NCI-H2227 treated with DMSO at 0.1 percent for 48 hours (cell line): ENCODE results near the gene MLN.

Experiments used
- DNase-seq: peaks from one replicate; lab custom pipeline; 2025; lab: John Stamatoyannopoulos, UW

MLN gene

DNA sequence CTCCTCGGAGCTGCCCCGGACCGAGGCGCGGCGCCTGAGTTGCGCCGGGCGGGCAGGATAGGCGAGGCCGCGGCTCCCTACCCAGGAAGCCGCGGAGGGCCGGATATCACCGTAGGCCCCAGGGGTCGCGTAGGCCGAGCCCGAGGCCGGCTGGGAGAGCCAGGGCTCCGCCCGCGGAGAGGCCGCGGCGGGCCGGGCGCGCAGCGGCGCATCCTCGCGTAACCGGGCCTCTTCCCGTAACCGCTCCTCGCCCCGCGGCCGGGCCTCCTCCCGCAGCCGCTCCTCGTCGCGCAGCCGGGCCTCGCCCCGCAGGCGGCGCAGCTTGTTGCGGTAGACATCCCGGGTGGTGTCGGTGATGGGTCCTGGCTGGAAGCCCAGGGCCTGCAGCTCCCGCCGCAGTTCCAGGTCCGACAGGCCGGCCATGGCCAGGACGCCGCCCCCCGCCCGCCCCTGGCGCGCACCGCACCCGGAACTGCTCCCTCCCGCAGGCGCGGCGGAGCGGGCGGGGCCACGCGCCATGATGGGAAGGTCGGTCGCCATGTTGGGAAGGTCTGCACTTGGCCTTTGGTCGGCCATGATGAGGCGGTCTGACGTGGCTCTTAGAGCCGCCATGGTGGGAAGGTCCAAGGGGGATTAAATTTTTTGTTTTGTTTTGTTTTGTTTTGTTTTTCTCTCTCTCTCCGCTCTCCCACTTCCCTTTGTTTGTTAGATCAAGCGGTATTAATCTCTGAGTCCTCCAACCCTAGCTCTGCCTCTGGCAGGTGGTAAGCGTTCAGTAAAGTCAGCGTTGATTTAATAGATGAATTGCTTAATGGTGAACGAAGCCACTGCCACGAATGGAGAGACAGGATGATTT, 14.9 kb downstream of the MLN start, which contains the start of gene LEMD2:
TSS of gene LEMD2 (minus strand) at position 437 of the 856 bp plus-strand sequence. CDS start at position 423, 14 bp downstream.
- peak; percentile 91 for DNase-seq

DNA sequence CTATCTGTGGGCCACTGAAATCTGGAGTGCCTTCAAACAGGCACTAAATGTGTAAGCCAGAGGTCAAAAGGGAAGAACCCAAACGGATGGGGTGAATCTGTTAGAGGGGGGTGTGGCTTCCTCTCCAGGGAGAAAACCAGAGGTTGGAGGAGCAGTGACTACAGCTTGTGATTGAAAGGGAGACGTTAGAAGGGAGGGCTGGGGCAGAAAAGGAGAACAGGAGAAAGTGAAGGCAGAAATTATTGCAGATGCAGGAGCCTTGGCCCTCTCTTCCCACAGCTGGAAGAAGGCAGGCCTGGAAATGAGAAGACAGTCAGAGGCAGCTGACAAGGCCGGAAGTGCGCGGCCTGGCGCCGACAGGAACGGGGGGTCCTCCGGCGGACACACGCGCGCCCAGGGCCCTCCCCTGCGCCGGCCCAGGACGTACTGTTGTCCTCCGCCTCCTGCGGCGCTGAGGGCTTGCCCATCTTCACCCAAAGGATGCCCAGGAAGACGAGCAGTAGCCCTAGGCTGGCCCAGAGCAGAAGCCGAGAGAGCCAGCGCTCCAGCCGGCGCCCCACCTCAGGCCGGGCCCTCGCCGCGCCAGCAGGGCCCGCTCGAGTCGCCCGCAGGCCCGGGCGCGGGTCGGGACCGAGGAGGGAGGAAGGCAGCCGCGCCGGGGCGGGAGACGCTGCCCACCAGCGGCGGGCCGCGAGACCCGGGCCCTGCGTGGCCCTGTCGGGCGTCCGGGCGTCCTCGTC, 15.7 kb downstream of the MLN start:
- no peak for DNase-seq

DNA sequence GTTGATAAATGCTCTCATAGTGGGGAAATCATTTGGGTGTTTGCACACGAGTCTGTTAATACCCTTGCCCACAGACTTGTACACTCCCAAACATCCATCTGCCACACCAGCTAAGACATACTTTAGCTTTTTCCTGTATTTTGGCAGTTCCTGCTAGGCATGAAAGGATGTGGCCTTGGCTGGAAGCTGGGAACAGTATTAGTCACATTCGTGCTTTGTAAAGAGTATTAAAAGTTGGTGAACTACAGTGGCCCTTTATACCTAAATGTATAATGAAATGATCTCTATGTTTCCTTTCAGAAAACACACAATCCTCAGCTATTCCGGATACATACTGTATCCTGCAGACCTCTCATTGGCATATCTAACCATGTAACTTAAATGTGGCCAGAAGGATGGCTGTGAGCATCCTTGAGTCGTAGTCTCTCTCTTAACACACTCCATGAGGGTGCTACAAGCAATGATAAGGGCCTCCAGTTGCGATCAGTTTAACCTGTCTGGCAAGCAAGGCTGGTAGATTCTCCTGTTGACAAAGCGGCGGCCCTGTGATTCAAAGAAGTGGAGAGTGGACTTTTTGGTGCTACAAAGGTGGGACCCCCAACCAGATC, 16.4 kb downstream of the MLN start:
- no peak for DNase-seq

DNA sequence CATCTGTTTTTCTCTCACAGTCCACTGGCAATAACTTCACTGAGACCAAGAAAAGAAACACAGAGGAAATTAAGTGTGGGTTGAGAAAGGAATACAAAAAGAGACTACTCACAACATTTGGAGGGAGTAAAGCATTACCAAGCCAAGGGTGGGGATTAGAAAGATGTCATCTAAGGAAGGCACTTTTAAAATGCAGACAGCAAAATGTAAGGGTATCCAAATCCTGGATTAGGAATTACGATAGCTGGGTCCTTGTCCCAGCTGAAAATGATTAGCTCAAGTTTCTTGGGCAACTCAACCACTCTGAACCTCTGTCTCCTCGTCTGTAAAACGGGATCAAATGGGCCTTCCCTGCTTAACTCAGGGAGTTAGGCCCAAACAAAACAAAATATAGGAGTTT, 17.1 kb downstream of the MLN start:
- DNase-seq, result no peak

DNA sequence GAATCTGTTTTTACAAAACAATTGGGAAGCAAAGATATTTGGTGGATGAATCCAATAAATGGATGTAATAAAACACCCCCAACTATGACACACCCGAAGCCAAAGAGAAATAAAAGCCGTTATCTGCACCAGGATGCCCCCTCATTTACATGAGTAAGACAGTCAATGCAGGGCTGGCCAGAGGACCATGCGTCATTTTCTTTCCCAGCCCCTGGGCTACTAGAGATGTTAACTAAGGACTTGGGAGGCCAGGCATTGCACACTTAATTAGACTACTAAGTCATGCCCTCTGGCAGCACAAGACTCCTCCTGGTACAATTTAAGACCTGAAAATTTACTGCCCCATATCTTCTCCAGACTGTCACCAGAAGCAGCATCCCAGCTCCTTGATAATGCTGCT, 18.0 kb downstream of the MLN start:
- DNase-seq, result no peak

DNA sequence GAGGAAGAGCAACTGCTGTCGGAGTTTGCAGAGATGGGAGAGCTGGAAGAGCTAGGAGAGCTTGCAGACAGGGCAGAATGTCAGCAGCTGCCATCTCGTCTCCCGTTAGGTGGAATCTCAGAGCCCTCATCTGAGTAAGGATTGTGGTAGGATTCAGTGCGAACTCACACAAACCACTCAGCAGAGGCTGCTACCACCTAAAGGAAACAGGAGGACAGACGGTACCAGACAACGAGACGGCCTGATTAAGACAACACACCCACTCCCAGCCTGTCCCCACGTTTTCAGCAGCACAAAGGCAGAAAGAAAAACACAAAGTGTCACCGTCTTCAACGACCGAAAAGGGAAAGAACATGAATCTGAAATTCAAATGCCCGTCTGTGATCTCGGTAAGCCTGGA, 19.0 kb downstream of the MLN start:
- no peak for DNase-seq

DNA sequence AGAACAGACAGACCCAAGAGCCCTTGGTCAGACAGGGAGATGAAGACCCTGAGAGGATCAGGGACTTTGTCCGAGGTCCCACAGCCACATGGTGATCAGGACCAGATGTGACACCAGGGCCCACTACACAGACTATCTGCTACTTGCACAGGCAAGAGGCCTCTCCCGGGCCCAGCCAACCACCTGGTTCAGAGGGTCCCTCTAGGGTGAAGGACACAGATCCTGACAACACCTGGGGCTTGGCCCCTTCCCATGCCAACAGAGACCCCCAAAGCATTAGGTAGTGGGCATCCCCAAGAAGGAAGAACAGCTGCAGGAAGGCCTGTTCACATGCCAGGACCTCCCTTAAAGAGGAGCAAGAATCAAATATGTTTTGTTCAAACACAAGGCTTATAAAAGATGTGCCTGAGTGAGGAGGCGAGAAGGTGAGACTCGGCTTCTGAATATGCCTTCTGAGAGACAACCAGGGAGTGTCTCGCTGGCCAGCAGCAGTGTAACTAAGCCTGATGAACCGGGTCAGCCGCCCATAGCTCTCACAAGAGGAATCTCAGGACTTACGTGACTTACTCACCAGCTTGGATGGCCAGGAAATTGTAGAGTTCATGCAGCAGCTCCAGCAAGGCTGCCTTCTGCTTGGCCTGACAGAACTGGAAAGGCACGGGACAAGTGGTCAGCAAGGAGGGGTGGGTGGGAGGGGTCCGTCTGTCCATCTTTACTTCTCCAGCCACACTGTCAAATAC, 19.9 kb downstream of the MLN start:
- no peak for DNase-seq

DNA sequence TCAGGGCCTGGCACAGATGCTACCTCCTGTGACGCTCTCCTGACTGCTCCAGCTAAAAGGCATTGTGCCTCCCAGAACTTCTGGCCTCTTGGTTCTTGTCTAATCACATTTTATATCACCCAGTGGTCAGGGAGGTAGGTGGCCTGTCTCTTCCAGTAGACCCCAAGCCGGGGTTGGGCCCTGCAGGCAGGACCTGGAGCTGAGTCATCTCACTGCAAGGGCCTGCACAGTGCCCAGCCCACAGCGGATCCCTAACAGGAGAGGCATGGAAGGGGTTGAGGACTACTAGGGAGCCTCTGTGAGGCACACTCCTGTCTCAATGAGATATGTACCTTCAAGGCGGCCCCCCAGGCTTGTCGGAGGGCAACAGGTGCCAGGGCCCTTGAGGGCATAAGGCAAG, 21.2 kb downstream of the MLN start:
- DNase-seq, result no peak

DNA sequence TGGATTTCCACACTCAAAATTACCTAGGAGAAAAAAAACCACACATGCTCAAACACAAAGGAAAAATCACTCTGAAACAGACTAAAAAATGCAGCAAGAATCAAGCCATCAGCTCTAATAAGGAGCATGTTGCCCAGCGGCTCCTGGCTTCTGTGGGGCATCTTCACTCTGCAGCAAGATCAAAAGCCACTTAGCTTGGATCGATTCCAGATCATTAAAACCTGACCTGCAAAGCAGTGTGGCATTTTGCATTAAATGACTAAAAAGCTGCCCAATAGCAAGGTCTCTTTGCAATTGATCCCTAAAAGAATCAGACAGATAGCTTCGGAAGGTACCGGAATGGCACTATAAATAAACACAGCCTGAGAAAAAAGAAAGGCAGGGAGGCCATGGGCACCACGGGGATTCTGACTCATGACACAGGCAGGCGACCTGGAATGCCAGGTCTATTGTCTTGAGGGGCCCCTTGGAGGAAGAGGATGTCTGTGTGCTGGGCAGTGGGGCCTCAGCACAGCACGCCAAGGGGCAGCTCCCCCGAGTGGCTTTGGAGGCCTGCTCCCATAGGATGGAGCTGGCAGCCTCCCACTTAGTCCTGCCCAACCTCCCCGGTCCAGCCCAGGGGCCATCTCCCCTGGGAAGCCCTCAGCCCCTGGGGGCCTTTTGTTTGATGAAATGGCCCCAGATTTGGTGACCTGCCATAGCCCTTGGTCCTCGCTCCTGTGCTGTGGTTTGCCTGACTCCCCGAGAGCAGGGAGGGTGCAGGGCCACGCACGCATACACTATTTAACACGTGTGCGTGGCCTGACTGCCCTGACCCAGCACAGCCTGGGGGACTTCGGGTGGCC, 22.4 kb downstream of the MLN start:
- no peak for DNase-seq

DNA sequence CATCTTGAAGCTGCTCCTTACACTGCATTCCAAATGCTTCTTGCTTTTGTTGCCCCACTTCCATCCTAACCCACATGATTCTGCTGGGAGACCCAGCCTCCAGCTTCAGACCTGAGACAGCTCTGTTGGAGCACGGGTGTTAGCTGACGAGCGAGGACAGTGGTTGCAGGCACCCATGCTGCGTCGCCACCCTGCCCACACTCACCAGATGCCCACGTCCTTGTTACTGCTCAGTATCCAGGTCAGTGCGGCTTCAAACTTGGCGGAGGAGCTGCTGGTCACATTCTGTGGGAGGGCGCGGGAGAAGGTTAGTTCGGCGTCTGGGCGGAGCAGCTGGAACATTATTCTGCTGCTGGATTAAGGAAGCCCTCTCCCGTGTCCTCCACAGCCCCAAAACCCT, 23.9 kb downstream of the MLN start:
- DNase-seq, result no peak

DNA sequence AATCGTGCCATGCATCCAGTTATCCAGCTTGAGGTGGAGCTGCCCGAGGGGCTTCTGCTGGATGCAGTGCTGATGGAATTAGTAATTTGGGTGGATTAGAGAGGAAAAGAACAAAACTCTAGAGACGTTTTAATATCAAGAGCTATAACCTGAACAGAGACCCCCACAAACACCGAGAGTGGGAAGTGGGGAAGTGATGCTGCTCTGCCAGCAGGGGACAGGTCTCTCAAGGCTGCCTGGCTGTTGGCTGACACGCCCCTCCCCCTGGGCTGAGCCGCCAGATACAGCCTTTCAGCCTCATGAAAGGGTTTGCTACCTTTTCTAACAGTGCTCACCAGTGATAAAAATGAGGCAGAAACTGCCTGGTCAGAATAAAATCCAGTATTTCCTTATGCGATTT, 24.5 kb downstream of the MLN start:
- no peak for DNase-seq

DNA sequence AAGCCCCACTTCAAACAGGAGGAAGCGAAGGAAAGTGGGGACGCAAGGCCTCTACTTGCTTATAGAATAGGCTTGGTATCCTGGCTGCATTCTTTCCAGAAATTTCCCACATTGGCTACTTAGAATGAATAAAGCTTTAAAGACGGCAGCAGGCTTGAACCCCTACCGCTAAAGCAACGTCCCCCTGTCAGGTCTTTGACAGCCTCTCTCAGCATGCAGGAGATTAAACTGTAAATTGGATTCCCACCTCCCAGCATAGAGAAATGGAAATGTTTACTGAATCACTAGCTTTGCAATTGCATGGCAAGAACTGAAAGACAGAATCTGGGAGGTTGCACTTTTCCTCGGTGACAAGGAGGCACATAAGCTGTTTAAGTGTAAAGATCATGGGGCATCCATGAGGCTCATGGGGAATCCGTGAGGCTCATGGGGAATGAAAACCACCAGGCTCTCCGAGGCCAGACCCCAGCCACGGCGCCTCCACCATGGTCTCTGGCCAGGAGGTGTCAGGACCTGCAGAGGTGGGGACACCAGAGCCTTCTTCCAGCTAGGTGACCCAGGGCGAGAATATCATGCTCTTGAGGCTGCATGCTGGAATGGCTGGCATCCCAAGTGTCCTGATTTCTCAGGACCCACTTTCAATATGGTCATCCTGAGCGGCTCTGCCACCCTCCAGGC, 25.2 kb downstream of the MLN start:
- no peak for DNase-seq

DNA sequence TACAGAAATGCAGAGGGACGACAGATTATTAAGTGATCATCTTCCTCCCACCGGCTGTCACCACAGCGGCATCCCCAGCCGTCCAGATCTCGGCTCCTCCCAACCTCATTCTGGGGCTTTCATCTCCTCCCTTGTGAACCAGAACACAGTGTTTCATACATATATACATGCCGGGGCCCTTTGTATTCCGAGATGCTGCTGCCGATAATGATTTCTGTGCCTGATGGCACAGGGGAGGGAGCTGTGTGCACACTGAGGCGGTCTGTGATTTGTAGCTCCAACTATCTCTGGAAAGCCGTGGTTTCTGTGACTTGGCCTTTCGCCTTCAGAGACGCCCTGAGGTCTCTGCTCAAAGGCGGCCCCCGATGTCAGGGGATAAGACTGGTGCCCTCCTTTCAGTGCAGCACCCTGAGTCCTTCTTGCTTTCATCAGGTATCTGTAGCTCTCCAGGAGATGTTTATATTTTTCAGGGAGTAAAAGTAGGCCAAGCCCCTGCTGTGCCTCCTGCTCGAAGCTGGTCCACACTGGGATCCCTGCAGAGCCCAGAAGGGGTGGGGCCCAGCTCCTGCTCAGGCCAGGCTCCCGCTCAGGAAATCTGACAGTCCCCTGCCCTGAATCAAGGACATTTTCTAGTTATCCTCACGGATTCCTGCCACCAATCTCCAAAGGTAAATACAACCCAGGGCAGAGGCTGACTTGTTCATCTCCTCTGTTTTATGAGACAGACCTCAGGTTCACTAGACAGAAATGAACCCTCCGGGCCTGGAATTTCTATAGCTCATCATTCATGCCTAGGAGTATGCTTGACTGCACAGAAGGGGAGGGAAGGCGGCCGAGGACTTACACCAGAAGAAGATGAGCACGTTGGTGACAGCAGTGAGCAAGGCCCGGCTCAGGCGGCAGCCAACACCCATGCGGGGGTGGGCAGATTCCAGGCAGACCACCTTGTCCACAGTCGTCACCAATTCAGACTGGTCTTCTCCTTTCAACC, 26.1 kb downstream of the MLN start:
- DNase-seq, result no peak

DNA sequence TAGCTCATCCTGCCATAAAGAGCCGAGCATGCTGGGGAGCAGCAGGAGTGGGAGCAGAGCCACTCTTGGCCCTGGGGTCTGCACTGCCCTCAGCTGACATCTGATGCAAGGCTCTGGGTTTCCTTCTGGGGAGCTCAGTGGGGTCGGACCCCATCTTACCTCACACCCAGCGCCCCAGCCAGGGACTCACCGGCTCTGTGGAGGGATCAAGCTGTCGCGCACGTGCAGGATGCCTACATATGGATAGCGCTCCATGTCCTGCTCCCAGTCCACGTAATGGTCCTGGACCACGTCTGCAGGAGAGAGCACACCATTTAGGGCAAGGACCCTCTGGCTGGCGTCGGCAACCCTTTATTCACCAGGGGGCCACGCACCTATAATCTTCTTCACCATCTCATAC, 27.0 kb downstream of the MLN start:
- DNase-seq, result no peak

DNA sequence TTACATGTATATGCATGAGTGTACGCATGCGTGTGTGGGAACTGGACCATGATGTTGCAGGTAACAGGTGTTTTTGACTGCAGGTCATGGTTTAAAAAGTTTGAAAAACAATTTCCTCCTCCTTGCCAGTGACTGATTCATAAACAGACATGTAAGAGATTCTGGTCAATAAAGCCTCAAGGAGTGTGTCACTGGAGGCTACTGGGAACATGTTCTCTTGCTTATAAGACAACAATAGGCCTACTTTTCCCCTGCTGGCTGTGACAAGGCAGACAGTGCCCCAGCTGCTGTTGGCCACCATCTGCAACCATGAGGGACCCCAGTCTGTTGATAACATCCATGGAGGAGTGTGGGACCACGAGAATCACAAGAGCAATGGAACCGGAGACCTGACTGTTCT, 27.6 kb downstream of the MLN start:
- no peak for DNase-seq

DNA sequence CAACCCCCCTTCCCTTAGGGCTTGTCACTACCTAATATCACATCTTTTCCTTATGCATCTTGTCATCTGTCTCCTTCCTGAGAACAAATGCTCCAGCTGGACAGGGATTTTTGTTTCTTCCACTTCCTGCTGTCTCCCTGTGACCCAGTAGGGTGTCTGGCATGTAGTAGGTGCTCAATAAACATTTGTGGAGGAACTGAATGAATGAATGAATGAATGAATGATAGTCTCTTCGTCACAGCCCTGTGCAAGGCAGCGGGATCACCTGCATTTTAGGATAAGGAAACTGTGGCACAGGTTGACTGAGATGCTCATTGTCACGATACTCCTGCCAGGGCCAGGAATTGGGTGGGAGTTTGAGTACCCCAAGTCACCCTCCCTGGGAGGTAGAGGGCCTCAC, 29.0 kb downstream of the MLN start:
- DNase-seq, result no peak

DNA sequence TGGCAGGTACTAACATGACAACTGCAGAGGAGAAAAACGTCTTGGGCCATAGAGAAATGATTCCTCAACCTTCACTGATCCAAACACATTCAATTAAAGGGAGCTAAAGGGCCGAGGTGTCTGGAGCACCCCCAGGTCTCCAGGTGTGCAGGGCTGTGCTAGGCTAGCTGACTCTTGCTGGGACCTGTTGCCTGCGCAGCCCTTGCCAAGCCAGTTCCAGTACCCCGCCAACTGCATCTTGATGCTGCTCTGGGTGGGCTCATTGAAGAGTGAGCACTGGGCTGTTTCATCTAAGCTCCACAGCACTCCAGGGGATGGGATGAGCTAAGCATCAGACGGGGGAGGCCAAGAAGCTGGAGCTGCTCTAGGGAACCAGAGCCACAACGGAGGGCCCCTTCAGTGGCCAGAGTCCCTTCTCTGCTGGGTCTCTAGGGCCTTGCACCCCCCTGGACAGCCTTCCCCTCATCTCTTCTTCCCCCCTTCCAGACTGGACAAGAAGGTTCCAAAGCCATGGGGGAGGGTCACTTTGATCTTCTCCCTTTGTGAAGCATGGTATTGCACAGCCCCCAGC, 30.8 kb downstream of the MLN start:
- DNase-seq, result no peak

DNA sequence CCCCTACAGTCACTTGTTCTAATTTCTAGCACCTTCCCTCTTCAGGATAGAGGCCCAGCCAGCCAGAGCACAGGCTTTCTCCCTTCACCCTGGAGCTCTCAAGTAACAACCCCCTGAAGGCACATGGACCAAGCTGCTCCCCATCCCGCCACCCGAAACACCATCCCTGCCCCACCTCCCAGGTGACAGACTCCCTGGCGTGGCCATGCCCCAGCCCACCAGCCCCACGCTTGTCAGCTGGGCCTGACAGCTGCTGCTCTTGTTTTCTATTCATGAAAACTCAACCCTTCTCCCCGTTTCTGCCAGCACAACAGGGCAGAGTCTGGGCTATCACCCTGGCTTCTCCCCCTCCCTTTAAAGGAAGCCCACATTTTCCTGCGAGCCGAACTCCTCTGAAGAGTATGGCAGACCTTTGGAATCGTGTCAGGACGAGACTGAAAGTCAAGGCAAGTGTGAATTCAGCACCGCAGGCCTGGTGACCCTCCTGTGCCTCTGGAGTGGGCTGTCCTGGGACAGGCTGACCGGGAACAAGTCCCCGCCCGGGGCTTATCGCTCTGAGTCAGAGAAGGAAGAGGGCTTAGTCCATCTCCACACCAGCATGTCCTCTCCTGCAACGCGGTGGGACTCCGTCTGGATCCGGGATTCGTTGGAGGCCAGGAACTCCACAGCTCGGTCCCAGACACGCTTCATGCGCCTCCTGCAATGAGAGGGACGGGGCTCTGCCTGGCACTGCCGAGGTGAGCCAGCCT, 31.5 kb downstream of the MLN start:
- DNase-seq, result no peak
